Left lung (tissue), 10 donors: ENCODE results near the gene PRKCQ. TPM values are rescaled to one million over a fixed set of nuclear protein-coding genes. Genes with fewer than 3 reads are reported as not detected.

Experiments used
- ATAC-seq: fragments of 200-7000 bp; cut with Tn5 transposase; one replicate; pipeline ENCODE4 v1.9.1; 2020; ENCODE audit warnings: moderate library complexity
- DNase-seq, 4 donors: peaks; one replicate each; pipeline ENCODE4 v3.0.0-alpha.2; 2013 to 2020
- H3K27ac ChIP-seq, 2 donors: fragments of 200-600 bp; sonication (generic) in 1 of 2; one replicate each; pipeline versions ENCODE4 v1.5.0 to v1.8.0; 2020 to 2021
- H3K27me3 ChIP-seq, 2 donors: fragments of 200-600 bp; sonication (generic) in 1 of 2; one replicate each; pipeline versions ENCODE4 v1.5.0 to v1.8.0; 2020 to 2021
- H3K36me3 ChIP-seq, 2 donors: fragments of 200-600 bp; sonication (generic) in 1 of 2; one replicate each; pipeline versions ENCODE4 v1.5.0 to v1.8.0; 2020 to 2021
- H3K4me1 ChIP-seq, 2 donors: fragments of 200-600 bp; one replicate each; pipeline ENCODE4 v1.8.0; 2021
- H3K4me3 ChIP-seq, 2 donors: fragments of 200-600 bp; sonication (generic) in 1 of 2; one replicate each; pipeline versions ENCODE4 v1.5.0 to v1.8.0; 2020 to 2021; ENCODE audit warnings: mild to moderate bottlenecking in 1 of 2
- H3K9me3 ChIP-seq, 2 donors: fragments of 200-600 bp; sonication (generic) in 1 of 2; one replicate each; pipeline versions ENCODE4 v1.5.0 to v1.8.0; 2020 to 2021
- CTCF ChIP-seq, 2 donors: fragments of 200-600 bp; sonication (generic) in 1 of 2; IDR thresholded peaks; one replicate each; pipeline versions ENCODE4 v1.5.0 to v1.8.0; 2021; ENCODE audit warnings: antibody characterized with exemption in 2 of 2
- intact Hi-C, 2 donors: fragments of 100-400 bp; cut with DNase I; formaldehyde crosslinking; loops; one replicate each; pipeline versions ENCODE4 v1.11.2 to v1.14.2; 2022
- polyA plus RNA-seq, 6 donors: library from polyadenylated mRNA; unstranded; fragments of 120-200 nt; gene quantifications; one replicate each; pipeline ENCODE4 v1.2.1, GENCODE V29; 2013; ENCODE audit not compliant: insufficient read length in 6 of 6
- total RNA-seq, 2 donors: library from RNA; stranded (reverse); fragmentation: NEBNext Ultra II Directional; extraction: Animal tissue kit (Norgen Biotek cat#: 25700); gene quantifications; one replicate each; pipeline ENCODE4 v1.2.1, GENCODE V29; 2021
- donor health status: DM: no; HTN: yes; CAD: no.
- donor health status: DM: no; HTN: no; CAD: no.

The PRKCQ gene
- total and polyA plus RNA-seq, 8 donors: 5.5 to 7.3 (median 6.4) TPM

GRCh38 chr10:6465437-6465836 lies 114.6 kb downstream of the PRKCQ start:
- DNase-seq: no peak
- intact Hi-C loops: no loop called here
- TF ChIP-seq CTCF (IDR thresholded peaks at IDR 0.05): no peak
- Histone ChIP-seq H3K4me1 (no peaks in the 10 kb centered on the region), H3K4me3 (no peak overlapping the region), H3K27me3 (no peaks in the 10 kb centered on the region), H3K9me3 (no peaks in the 10 kb centered on the region), H3K27ac (no peak overlapping the region), H3K36me3 (no peaks in the 10 kb centered on the region)
- no peak for ATAC-seq

GRCh38 chr10:6464862-6465430 lies 115.1 kb downstream of the PRKCQ start:
- no peak for DNase-seq
- Histone ChIP-seq H3K4me1 (no peaks in the 10 kb centered on the region), H3K9me3 (no peaks in the 10 kb centered on the region), H3K27ac (no peak overlapping the region), H3K36me3 (no peaks in the 10 kb centered on the region), H3K4me3 (no peak overlapping the region), H3K27me3 (no peaks in the 10 kb centered on the region)
- TF ChIP-seq CTCF (IDR thresholded peaks at IDR 0.05): no peak
- intact Hi-C loops: no loop called here
- ATAC-seq: no peak

GRCh38 chr10:6463366-6463765 lies 116.7 kb downstream of the PRKCQ start:
- H3K4me3 ChIP-seq: no peak overlapping the region
- H3K27me3 ChIP-seq: no peaks in the 10 kb centered on the region
- no peaks in the 10 kb centered on the region for H3K9me3 ChIP-seq
- no peaks in the 10 kb centered on the region for H3K4me1 ChIP-seq
- no peak overlapping the region for H3K27ac ChIP-seq
- intact Hi-C loops: no loop called here
- DNase-seq (no peak), ATAC-seq (no peak)
- H3K36me3 ChIP-seq: peaks cover 0 to 8% of the 10 kb centered on the region in 2 donors
- TF ChIP-seq CTCF (IDR thresholded peaks at IDR 0.05): no peak

GRCh38 chr10:6461961-6462360 lies 118.1 kb downstream of the PRKCQ start:
- ATAC-seq: no peak
- no peaks in the 10 kb centered on the region for H3K27me3 ChIP-seq
- H3K4me3 ChIP-seq: no peak overlapping the region
- peaks cover 0 to 14% of the 10 kb centered on the region in 2 donors for H3K36me3 ChIP-seq
- TF ChIP-seq CTCF (IDR thresholded peaks at IDR 0.05): no peak
- intact Hi-C loops: no loop called here
- H3K27ac ChIP-seq: no peak overlapping the region
- no peak for DNase-seq
- H3K9me3 ChIP-seq: no peaks in the 10 kb centered on the region
- no peaks in the 10 kb centered on the region for H3K4me1 ChIP-seq

GRCh38 chr10:6460861-6461409 lies 119.1 kb downstream of the PRKCQ start:
- peaks cover 0 to 23% of the 10 kb centered on the region in 2 donors for H3K36me3 ChIP-seq
- H3K9me3 ChIP-seq: no peaks in the 10 kb centered on the region
- no peaks in the 10 kb centered on the region for H3K27me3 ChIP-seq
- no peak for DNase-seq
- TF ChIP-seq CTCF (IDR thresholded peaks at IDR 0.05): no peak
- intact Hi-C loops: no loop called here
- no peak for ATAC-seq
- no peak overlapping the region for H3K4me3 ChIP-seq
- no peaks in the 10 kb centered on the region for H3K4me1 ChIP-seq
- H3K27ac ChIP-seq: no peak overlapping the region
